NCI-H510A (cell line): ENCODE results near the gene MEGF10.
"Not testable (repeated sequence)": the region's sequence is repeated elsewhere in the genome, so short reads cannot be mapped to it uniquely, and the experiment has no call there.

Source experiments
- DNase-seq: peaks from one replicate; lab custom pipeline; 2025; lab: John Stamatoyannopoulos, UW

Gene MEGF10

DNA sequence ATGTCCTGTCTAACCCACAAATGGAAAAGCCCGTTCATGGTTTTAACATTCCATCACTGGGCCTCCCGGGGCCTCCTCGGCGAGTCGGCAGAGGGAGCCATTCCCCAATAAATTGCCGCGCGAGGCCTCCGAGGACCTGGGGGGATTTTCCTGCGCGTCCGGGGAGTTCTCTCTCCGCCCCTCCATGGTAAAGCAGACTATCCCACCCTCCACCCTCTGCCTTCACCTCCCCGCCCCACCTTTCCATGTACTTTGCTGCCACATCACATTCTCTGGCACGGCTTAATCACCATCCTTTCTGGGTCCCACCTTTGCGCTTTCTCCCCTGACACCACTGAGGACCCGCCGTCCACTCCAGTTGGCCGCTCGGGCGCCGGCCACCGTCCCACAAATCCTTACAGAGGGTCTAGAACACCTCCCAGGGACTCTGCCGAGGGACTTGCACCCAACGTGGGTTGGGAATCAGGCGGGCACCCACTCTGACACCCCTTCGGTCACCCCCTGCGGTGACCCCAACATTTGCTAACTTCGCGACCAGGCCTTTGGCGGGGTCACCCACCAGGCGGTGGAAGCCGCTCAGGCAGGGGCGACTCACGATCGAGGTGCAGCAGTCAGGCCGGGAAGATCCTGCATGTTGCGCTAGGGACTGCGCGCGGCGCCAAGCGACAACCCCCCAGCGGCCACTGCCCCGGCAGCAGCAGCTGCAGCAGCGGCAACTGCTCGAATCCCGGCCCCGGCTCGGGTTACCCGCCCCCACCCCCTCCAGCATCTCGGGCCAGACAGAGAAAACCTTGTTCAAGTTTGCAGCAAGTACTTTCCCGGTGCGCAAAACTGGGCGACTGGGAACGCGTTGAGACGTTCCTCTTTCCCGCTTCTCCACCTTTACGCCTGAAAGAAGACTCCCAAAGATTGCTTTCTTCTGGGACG, at the start of gene MEGF10:
Gene MEGF10, plus strand, starts transcription at position 778 of the 927 bp plus-strand sequence. CDS start 40,513 bp downstream, outside the sequence.
- no peak for DNase-seq

DNA sequence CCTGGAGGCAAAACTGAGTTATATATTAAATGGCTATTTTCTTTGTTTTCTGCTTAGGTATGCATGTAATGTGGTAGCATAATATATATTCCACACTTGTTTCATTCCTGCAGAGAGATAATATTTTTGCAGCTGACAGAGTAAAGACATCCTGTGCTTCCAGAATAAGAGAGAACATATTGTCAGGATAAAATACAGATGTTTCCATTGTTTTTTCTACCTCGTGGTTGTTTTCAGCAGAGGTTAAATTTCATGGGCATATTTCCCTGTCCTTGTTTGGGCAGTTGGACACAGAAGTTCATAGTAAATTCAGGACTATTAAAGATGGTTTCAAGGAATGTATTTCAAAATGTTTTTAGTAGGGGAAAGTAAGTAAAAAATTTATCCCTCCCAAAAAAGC, 47.6 kb upstream of the MEGF10 start:
- DNase-seq = no peak

DNA sequence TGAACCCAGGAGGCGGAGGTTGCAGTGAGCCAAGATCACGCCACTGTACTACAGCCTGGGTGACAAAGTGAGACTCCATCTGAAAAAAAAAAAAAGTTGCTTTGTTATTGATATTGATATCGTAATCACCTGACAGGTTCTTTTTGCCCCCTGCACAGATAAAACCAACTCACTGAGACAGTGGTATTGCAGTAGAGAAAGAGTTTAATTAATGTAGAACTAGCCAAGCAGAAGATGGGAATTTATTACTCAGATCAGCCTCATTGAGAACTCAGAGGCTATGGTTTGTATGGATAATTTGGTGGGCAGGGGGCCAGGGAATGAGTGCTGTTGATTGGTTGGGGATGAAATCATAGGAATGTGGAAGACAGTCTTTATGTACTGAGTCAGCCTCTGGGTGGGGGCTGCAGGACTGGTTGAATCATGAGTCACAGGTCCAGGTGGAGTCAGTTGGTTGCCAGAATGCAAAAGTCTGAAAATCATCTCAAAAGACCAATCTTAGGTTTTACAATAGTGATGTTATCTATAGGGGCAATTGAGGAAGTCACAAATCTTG, 35.8 kb upstream of the MEGF10 start:
- no peak for DNase-seq

DNA sequence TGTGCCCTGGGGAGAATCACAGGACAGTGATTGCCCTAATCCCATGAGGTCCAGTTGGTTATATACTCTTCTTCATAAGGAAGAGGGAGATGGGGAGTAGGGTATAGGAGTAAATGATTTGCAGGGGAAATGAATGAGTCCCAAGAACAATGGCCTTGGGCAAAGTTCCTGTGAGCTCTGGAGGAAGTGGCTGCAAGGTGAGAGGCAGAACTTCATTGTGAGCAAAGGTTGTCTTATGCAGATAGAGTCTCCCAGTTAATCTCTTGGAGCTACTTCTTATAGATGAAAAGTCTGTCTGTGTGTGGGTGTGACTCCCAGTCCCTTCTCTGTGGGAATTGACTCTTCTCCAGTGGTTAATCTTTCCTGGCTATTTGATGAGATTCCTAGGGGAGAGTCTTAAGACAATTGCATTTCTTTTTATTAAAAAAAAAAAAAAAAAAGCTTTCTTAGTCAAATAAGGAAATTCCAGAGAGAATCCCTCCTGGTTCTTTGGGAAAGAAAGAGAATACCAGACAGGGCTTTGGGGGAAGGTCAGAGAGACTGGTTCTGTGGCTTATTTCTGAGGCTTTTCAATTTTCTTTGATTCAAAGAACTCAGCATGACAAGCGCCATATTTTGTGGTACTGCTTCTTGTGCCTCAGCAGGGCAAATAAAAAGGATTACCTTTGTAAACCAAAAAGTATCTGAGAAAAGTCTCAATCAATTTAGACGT, 33.6 kb upstream of the MEGF10 start:
- DNase-seq = no peak

DNA sequence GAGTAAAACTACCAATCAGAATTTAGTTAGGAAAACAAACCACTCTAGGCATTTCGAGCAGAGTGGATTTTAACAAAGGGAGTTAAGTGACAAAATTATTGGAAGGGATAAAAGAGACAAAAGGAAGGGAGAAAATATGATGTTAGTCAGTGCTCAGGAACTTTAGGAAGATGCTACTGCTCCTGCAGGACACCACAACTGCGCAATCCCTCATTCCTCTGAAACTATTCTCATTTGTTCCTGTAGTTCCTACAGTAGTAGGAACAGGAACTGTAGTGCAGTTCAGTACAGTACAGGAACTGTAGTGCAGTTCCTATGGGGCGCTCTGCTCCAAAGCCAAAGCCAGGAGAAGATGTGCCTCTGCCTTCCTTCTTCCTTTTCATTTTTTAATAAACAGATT, 29.9 kb upstream of the MEGF10 start:
- DNase-seq = no peak

DNA sequence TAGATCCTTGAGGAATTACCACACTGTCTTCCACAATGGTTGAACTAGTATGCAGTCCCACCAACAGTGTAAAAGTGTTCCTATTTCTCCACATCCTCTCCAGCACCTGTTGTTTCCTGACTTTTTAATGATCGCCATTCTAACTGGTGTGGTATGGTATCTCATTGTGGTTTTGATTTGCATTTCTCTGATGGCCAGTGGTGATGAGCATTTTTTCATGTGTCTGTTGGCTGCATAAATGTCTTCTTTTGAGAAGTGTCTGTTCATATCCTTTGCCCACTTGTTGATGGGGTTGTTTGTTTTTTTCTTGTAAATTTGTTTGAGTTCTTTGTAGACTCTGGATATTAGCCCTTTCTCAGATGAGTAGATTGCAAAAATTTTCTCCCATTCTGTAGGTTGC, 25.1 kb upstream of the MEGF10 start:
- not testable (repeated sequence) for DNase-seq

DNA sequence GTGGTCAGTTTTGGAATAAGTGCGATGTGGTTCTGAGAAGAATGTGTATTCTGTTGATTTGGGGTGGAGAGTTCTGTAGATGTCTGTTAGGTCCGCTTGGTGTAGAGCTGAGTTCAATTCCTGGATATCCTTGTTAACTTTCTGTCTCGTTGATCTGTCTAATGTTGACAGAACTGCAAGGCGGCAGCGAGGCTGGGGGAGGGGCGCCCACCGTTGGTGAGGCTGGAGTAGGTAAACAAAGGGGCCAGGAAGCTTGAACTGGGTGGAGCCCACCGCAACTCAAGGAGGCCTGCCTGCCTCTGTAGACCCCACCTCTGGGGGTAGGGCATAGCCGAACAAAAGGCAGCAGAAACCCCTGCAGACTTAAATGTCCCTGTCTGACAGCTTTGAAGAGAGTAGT, 22.3 kb upstream of the MEGF10 start:
- not testable (repeated sequence) for DNase-seq

DNA sequence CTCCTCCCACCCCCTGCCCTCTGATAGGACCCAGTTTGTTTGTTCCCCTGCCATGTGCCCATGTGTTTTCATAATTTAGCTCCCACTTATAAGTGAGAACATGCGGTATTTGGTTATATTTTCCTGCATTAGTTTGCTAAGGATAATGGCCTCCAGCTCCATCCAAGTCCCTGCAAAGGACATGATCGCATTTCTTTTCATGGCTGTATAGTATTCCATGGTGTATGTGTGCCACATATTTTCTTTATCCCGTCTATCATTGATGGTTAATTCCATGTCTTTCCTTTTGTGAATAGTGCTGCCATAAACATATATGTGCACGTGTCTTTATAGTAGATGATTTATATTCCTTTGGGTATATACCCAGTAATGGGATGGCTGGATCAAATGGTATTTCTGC, 19.9 kb upstream of the MEGF10 start:
- not testable (repeated sequence) for DNase-seq

DNA sequence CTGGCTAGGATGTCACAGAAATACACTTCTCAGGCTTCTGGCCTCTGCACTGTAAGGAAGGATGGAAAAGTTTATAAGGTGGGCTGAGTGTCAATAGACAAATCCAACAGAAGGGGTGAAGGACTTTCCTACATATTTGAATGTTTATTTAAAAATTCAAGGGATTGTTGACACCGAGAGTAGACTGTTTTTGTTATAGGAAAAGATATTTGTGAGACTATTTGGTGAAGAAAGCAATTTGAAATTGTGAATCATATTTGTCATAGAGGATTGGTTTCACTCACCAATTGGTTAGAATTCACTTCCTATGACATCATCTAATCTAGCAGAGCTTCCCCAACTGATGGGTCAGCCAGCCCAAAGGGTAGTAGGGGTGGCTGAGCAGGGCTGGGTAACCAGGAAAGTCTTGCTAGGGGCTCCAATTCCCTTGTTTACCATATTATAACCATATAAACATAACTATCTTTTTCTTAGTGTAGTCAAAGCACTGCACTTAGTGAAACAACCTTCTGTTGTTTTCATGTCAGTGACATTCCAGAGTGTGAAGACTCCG, 14.9 kb upstream of the MEGF10 start:
- DNase-seq = no peak

DNA sequence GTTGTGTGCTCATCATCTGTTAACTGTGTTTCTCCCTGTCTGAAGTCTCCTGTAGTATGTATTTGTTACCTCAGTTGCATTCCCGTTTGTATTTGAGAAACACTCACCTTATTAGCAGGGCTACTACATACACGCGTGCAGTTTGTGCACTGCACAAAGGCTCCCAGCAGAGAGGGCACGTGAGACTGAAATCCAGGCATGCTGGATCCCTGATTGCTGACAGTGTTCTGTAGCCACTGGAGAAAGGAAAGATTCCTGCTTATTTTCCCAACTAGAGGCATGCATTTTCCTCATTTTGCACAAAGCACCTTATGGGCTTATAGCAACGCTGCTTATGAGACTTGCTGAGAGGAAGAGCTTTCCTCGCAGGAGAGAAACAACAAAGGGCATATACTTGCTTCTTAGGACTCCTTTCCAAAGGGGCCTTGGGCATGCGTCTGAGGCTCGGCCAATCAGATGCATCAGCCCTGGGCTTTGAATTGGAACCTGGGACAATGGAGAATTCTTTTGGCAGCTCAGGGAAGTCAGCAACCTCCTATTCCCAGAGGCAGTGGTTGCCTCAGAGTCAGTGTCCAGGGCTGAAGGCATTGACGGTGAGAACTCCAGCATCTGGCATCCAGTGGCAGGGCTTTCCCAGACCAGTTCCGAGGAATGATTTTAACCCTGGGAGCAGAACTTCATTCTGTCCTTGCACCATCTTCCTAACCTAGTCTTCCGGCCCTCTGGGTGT, 9.9 kb upstream of the MEGF10 start:
- no peak for DNase-seq

DNA sequence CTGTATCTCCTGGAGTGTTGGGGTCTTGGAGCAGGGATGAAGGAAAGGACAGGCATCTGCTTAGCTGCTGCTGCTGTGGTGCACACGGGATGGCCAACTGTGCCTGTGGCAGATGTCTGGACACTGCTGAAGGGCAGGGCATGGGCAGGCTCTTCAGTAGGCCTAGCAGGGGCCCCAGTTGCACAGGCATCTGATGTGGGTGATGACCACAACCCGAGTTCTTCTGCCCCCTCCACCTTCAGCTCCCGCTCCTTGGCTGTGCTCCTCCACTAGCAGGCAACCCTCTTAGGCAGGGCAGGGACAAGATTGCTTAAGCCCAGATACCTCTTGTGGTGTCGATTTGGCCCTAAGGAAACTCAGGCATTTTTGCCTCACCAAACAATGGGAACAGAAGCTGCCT, 9.0 kb upstream of the MEGF10 start:
- DNase-seq = no peak

DNA sequence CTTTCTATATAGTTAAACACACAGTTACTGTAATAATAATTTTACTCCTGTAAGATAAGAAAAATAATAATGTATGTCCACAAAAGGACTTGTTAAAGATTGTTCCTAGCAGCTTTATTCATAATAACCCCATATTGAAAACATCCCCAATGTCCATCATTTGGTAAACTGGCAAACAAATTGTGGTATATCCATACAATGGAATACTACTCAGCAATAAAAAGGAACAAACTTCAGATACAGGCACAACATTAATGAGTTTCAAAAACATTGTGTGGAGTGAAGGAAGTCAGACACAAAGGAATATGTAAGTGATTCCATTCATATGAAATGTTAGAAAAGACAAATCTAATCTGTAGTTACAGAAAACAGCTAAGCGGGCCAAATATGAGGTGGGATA, 1.9 kb upstream of the MEGF10 start:
- DNase-seq = no peak

DNA sequence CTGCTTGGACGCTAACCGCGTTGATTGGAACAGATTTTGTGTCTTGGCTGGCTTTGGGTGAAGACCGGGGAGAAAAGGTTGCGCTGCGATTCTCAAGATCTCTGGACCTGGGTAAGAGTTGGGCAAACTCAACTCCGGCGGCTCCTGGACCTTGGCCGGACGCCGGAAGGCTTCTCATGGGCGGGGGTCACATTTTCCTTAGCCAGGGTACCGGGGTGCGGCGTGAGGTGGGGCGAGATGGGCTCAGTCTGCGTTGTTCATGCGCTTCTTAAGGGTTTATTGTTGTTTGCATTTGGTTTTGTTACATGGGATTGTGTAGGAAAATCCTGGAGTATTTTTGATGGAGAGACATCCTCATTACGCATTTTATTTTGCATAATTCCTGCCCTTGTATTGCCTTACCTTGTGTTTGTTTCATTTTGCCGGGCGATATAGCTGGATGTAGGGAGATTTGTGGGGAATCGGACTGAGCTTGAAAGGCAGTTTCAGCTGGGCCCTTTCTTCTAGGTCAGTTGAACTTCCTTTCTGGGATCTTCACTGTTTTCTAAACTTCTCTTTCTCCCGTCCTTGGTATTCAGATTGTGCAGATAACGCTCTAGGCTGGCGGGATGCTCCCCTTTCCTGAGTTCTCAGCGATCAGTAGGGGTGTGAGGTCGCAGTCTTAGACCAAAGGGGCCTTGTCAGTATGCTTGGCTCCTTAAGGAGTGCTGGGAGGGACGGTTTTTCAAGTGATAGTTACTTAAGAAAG, 524 bp downstream of the MEGF10 start:
- no peak for DNase-seq

DNA sequence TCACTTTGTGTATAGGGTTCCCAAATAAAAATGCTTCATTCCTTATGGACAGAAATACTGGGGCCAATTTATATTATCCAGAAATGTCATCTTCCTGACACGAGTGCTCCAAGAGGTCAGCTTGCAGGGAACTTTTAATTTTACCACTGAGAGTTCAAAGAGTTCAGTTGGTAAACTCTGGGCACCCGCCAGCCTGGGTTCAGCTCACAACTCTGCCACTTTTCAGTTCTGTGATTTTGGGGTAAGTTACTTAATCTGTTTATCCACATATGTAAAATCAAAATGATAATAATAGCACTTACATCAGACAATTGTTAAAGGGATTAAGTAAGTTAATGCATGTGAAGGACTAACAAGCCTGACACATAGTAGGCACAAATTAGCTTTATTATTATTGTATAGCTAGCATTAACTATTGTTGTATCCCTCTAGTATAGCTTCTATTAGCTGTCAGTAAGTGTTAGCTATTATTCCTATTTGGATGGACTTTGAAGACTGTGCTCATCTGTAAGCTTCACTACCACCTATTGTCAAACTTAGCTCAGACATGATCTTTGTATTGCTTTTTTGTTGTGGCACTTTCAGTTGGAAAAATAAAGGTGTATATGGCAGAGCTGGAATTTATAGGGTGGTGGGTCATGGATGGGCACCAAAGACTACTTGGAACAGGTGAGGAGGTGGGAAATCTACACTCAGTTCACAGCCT, 1.6 kb downstream of the MEGF10 start:
- DNase-seq = no peak

DNA sequence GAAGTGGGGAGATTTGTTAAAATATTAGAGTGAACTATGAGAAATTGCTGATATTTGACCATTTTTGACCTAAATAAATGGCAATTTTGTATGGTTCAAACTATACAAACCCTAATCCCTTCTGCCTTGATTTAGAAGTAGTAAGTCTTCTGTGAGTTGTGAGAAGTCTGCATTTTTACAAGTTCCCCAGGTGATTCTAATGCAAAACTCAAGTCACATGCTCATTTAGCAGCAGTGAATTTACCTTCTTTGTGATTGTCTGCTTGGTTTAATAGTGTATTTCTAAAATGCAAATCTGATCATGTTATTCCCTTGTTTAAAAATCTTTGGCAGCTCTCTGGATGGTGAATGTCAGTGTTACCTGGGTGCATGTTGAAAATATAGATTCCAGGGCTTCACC, 2.8 kb downstream of the MEGF10 start:
- DNase-seq = no peak

DNA sequence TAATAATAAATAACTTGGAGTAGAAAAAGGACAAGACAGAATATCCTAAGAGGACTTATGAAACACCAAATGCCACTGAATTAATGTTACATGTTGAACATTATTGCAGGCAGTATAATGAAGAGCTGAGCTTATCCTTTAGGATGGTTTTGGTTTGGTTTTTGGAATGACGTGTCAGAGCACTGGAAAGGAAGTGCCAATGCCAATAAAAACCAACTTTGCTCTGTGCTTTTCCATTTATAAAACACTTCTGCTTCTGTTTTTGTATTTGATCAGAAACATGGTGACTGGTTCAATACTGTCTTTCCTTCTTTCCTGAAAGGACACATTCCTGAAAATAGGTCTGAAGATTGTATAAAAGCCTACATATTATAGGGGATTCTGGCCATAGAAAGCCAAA, 4.2 kb downstream of the MEGF10 start:
- DNase-seq = no peak

DNA sequence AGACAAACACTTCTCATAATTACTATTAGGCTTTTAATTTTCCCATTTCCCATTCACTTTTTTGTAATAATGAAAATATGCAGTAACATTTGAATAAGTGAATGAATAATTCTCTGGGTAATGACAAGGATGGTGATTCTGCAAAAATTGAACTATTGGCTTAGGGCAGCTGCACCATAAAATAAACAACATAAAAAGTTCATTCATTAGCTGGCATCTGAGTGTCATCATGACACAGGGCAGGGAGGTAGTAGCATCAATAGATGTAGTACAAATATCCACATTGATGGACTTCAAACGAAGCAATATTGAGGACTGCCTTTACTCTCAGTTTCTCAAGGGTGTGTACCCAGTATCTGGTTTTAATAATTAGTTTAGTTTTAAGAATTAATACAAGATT, 4.9 kb downstream of the MEGF10 start:
- DNase-seq = no peak

DNA sequence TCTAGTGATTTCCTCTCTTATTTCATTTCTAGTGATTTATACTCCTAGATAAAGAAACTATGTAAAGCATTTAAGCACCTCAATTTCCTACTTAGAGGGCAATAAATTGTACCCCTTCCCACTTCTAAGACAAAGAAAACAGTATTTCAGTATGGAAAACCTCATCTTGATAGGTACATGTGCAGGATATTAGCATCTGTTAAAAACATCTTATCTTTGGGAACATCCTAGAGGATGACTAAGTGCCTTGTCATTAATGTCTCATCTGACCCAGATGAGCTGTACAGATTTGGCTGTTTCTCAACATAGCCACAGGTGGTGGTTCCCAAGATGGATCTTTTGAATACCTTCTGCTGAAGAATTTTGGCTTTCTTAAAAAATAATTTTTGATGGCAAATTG, 5.7 kb downstream of the MEGF10 start:
- no peak for DNase-seq

DNA sequence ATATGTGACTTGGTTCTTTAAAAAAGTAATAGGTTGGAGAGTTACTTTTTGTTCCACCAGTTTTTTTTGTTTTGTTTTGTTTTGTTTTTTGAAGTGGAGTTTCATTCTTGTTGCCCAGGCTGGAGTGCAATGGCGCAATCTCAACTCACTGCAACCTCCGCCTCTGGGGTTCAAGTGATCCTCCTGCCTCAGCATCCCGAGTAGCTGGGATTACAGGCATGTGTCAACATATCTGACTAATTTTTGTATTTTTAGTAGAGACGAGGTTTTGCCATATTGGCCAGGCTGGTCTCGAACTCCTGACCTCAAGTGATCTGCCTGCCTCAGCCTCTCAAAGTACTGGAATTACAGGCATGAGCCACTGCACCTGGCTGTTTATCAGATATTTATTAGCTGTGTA, 6.3 kb downstream of the MEGF10 start:
- DNase-seq = not testable (repeated sequence)

DNA sequence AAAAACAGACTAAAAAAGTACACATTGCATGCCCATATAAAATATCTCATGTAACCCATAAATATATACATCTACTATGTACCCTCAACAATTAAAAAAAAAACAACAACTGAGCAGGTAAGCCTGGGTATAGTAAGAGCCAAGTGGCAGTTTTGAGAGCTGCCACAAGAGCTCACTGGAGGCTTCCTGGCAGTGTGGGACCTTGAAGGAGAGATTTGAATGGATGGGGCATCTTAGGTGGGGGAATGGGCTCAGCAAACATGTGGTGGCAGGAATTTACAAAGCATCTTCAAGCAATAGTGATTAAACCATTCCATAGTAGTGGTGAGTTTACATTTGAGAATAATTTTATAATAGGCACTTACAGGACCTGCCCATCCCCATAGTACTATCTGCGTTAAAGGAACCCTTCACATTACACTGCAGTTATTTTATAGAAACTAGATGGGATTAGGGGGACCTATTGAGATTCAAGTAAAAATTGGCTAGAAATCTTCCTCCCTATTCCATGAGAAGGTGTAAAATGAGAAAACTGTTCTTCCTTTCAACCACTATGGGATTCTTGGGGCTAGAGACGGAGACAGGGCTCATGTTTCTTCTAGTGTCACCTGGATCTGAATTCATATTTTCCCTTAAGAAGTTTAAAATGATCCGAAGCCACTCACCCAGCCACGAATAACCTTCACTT, 6.9 kb downstream of the MEGF10 start:
- no peak for DNase-seq
